NAMALWA (cell line): ENCODE data around the gene LYPD5.
A peak's percentile ranks its signal among the peaks of the same experiment; 100 is the strongest.

Experiments
- DNase-seq: peaks from one replicate; pipeline ENCODE4 v3.0.0-alpha.2; 2015; ENCODE audit warnings: low spot score

Gene LYPD5

GRCh38 chr19:43804432-43804831, 2.2 kb upstream of the LYPD5 start:
- DNase-seq = no peak

DNA sequence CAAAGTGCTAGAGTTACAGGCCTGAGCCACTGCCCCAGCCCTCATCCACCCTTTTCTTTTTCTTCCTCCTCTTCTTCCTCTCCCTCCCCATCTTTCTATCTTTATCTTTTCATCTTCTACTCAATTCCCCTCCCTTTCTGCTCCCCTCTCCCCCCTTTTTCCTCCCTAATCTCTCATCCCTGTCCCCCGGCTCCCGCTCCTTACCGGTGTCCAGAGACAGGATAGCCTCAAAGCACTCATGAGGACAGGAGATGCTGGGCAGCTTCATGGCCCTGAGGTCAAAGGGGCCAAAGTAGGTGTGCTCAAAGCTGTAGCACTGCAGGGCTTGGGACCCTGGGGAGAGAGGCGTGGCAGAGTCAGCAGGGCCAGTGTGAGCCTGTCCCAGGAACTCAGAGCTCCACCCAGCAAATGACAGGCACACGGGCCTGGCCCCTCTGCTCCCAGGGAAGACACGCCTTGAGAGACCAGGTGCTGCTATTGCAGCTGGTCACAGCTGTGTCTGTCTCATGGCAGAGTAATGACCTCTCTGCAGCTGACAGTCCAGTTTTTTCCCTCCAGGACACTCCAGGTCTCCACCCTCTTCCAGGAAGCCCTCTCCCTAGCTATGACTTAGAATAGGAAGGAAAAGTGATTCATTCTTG, 2.6 kb downstream of the LYPD5 start:
- DNase-seq = no peak

DNA sequence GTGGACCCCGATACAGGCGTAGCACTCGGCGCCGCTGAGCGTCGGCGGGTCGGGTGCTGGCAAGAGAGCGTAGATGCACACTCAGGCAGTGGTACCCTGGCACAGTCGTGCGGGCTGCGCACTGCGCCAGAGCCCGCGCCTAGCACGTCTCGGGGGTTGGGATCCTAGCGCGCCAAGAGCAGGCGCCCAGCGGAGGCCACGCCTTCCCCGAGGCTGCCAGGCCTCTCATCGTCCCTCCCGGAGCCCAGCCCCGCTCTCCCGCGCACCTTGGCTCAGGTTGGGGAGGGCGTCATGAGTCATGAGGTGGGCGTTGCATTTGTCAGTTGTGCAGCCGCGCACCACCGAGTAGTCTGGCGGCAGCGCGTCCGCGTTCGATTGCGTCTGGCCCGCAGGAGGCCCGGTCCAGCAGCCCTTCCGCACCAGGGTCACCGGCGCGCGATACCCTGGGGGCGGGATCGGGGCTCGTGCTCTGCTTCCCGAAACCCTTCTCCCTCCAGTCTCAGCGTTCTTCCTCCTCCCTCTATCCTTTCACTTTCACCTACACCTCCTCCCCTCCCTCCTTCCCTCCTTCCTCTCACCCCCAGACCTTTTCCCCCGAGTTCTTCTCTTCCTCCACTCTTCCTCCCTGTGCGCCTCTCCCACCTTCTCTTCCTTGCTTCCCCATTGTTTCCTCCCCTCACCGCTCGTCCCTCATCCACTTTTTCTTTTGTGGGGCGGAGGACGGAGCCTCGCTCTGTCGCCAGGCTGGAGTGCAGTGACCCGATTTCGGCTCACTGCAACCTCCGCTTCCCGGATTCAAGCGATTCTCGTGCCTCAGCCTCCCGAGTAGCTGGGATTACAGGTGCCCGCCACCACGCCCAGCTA, 3.5 kb downstream of the LYPD5 start:
- no peak for DNase-seq

DNA sequence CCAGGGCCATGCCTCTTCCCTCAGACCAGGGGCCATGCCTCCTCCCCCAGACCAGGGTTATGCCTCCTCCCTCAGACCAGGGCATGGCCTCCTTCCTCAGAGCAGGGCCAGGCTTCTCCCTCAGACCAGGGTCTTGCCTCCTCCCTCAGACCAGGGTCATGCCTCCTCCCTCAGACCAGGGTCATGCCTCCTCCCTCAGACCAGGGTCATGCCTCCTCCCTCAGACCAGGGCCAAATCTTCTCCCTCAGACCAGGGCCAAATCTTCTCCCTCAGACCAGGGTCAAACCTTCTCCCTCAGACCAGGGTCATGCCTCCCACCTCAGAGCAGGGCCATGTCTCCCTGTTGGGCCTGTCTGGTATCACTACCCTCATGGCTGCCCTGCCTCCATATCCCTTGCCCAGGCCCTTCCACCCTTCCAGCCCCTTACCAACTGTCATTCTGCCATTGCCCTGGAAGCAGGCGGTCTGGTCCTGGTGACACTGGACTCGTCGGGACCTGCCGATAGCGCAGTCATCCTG, 4.2 kb downstream of the LYPD5 start:
- no peak for DNase-seq

DNA sequence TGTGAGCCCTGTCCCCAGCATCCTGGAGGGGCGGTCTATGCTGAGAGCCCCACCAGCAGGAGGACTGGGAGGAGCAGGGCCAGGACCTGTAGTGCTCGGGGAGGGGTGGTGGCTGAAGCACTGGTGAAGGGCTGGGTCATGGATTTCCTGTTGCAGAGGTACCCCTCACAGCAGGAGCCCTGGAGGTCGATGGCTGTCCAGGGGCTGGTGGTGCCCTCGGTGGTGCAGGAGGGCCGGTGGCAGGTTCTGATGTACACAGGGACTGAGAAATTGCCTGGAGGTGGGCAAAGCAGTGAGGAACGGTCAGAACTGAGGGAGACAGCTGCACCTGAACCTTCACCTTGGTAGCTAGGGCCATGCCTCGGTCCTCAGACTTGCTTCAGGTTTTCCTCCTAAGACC, 4.7 kb downstream of the LYPD5 start:
- no peak for DNase-seq

DNA sequence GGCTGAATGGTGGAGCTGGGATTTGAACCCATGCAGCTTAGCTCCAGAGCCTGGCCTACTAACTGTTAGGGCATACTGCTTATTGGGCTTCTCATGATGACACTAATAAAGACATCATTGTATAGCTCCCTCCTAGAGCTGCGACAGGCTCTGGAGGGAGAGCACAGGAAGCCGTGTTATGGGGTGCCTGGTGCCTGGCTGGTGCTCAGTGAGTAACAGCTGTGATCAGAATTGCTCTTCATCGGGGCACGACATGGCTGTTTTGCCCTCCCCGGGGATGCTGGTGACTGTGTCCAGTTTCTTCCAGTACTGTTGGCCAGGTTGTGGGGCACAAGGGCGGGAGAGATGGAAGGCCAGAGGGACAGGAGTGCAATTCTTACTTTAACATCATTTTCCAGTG, 5.1 kb downstream of the LYPD5 start:
- no peak for DNase-seq

DNA sequence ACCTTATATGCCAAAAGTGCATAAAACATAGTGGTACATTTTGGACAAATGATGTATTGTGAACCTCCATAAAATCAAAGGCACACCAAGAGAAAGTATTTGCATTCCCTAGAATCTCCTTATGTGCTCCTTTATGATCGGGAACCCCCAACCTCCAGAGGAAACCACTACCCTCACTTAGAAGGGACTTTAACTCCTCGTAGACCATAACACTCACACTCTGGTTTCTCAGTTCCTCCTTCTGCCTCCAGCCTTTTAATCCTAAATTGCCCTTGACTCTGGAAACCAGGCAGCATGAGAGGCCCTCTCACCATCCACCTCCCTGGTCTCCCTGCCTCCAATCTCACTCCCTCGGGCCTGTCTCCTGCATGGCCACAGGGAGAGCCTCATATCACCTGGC, 11.7 kb downstream of the LYPD5 start:
- no peak for DNase-seq

DNA sequence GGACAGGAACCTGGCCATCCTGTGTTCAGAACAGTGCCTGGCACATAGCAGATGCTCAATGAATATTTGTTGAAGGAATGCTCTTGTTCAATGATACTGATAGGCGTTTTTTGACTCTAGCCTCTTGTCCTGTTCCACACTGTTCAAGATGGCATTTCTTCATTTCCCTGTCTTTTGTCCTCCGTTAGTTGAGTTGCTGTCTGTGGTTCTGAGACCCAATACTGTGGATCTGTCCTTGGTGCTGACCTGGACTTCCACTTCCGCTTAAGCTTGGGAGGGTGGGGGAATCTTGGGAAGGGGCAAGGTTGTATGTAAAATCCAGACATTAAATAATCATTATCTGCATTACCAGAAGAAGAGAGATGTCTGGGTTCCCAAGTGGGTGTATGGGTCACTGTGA, 13.2 kb downstream of the LYPD5 start:
- DNase-seq = peak; percentile 32

GRCh38 chr19:43786665-43787064, 15.6 kb downstream of the LYPD5 start:
- no peak for DNase-seq

DNA sequence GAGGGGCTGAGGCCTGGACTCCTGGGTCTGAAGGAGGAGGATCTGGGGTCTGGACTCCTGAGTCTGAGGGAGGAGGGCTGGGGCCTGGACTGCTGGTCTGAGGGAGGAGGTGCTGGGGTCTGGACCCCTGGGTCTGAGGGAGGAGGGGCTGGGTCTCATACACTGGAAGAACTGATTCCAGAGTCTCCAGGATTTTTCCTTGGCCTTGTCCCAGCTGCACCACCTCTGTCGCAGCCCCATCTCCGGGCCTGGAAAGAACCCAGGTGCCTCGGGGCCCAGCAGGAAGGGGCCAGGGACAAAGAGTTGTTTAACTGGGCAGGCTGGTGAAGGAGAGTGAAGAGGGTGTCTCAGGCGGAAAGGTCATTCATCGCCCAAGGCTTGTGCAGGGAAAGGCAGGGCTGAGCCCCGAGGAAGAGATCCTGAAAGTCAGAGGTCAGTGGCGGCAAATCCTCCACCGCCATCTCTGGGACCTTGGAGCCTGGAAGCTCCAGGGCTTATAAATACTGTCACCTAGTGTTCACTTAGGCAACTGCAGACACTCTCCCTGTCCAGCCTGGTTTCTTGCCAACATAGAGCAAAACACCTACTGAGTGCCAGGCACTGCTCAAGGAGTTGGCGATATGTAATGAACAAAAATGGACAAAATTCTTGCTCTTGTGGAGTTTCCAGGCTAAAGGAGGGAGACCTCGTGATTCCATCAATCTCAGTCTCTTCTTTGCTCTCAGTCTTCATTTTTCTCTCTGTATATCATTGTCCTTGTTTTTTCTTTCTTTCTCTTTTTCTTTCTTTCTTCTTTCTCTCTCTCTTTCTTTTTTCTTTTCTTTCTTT, 17.1 kb downstream of the LYPD5 start:
- peak; percentile 80 for DNase-seq

DNA sequence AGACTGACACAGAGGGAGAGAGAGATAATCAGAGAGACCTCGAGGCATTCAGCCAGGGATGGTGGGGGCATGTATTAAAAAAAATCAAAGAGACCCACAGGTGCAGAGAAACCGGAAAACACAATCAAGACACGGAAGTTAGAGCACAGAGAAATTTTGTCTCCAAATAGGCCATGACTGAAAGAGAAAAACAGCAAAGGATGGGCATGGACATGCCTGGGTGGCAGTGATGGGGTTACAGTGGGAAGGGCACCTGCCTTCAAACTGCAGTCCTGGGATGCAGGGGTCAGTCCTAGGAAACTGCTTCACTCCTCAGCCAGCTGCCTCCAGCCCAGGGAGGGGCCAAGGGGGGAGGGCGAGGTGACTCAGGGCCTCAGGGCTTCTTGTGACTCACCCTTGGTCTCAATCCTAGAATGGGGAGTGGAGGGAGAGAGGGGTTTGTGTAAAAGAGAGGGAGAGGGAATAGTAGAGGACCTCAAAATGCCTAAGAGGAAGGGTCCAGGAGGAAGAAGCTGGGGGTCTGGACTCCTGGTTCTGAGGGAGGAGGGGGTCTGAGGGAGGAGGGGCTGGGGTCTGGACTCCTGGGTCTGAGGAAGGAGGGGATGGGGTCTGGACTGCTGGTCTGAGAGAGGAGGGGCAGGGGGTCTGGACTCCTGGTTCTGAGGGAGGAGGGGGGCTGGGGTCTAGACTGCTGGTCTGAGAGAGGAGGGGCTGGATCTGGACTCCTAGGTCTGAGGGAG, 17.8 kb downstream of the LYPD5 start:
- peak; percentile 54 for DNase-seq

GRCh38 chr19:43783636-43784035, 18.6 kb downstream of the LYPD5 start:
- no peak for DNase-seq

GRCh38 chr19:43782689-43783231, 19.5 kb downstream of the LYPD5 start:
- DNase-seq = no peak

- no peak for DNase-seq
These were observed 20.0 kb downstream of the LYPD5 start for GRCh38 chr19:43782311-43782660.

DNA sequence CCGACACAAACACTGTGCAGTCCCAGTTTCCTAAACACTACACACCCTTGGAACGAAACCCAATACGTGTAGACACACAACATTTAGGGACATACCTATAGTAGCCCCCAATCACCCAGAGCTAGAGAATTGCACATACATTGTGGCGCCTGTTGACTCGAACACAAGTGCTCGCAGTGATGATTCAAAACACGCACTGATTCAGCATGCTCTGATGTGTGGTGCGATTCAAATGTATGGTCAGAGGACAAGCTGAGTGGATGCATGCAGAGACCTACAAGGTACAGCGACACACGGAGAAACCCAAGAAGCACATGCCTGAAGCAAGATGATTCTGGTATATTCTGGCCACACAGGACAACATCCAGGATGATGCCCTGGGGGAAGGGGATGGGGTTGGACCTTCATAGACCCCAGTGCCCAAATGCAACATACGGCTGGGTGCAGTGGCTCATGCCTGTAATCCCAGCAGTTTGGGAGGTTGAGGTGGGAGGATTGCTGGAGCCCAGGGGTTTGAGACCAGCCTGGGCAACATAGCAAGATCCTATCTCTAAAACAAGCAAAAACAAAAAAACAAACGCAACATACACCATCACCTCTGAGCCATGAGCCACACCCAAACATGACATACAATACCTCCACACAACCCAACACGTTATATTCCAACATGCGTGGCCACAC, 20.5 kb downstream of the LYPD5 start:
- no peak for DNase-seq

DNA sequence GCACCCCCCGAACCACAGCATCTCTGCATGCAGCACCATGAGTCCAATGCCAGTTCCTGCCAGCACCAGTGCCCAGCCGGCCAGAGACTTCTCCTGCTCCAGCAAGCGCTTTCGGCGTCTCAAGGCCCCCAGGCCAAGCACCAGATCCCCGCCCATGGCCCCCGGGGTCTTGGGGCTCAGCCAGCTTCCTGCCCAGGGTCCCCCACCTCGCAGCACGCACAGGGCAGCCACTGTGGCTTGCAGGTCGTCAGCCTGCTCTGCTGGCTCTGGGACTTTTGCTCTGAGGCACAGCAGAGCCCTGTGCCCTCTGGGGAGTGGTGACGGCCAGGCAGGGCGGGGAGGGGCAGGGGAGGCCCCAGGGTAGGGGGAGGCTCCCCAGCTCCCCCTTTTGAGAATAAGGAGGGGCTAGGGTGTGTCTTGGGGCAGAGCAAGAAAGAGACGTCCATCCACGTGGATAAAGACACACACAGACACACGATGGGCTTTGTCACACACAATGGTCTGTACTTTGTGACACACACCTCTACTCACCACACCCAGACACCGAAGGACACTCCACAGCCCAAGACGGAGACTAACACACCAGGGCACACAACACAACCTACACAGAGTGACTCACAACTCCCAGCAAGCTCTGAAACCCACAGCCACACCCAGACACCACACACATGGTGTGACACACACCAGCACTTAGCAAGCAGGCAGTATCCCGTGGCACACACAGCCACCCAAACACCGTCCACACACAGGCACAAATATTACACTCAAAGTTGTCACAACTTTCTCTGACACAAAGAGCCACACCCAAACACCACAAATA, 21.3 kb downstream of the LYPD5 start, which contains the start of gene KCNN4:
Gene KCNN4 (minus strand): TSS at position 268 of the 820 bp plus-strand sequence. CDS start 112 bp downstream, at position 156.
- peak; percentile 29 for DNase-seq

- no peak for DNase-seq
These were observed 22.4 kb downstream of the LYPD5 start for GRCh38 chr19:43779820-43780219.

DNA sequence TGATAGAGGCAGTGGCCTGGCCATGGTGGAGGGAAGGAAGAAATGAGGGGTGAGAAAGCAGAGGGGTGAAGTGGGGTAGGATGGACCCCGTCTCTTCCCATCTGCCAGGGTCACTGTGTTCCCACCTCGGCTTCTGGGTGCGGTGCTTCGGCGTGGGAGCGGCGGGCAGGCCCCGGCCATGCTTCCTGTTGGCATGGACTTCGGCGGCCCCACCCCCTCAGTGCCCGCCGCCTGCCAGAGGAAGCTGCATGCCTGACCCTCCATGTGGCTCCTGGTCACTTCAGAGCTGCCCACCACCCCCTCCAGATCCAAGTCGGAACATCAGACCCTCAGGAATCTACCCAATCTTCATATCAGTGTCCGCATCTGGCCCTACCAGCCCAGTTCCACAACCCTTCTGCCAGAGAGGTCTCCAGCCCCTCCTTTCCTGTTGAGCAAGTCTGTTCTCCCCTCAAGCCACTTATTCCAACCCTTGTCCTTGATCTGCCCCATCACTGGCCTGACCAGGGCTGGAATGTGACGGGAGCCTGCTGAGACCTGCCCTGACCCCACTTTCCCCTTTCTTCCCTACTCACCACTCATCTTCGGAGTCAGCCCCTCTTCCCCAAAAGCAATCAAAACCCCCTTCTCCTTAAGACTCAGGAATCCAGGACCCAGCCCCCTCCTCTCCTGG, 23.0 kb downstream of the LYPD5 start:
- DNase-seq = no peak

DNA sequence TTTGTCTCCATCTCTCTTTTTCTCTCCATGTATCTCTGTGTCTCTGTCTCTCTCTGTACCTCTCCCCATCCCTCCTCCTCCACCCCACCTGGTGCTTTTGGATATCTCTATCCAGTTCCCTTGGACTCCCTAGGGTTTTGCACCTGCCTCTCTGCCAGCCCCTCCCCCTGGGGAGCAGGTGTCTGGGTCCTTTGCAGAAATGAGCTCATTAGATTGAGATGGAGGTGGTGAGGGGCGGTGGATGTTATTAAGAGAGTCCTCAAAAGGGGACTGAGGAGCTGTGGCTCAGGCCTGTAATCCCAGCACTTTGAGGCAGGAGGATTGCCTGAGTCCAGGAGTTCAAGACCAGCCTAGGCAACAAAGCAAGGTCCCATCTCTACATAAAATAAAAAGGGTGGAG, 23.6 kb downstream of the LYPD5 start:
- peak; percentile 34 for DNase-seq
